IPS DF 19.7 (cell line): ENCODE results near the gene HNRNPM.
"Not testable (repeated sequence)": the region's sequence is repeated elsewhere in the genome, so short reads cannot be mapped to it uniquely, and the experiment has no call there.

ENCODE experiments used
- DNase-seq: peaks from one replicate; pipeline ENCODE4 v3.0.0-alpha.2; 2013; ENCODE audit warnings: low read depth, low spot score

Gene HNRNPM

GRCh38 chr19:8444677-8445487, at the start of gene HNRNPM:
TSS of gene HNRNPM (plus strand) at chr19:8444975. CDS start at chr19:8444999, 24 bp downstream.
- DNase-seq, result peak; percentile 86

DNA sequence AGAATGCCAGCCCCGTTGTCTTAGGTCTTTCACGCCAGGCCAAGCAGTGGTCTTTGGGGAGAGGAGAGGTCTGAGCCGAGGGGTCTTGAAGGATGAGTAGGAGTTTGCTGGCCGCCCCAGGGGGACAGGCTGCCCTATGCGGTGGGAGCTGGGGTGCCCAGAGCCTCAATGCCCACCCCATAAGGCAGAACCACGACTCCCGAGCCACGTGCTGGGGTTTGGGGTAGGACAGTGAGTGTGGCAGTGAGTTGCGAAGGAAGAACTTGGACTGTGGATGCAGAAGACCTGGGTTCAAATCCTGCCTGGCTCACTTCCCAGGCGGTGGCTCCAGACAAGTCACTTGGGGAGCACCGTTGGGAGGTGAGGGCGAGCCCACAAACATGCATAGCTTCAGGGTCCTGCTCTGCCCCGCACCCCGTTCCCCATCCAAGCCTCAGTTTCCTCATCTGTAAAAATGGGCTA, 49.1 kb upstream of the HNRNPM start:
- no peak for DNase-seq

GRCh38 chr19:8396185-8396562, 48.6 kb upstream of the HNRNPM start:
- no peak for DNase-seq

DNA sequence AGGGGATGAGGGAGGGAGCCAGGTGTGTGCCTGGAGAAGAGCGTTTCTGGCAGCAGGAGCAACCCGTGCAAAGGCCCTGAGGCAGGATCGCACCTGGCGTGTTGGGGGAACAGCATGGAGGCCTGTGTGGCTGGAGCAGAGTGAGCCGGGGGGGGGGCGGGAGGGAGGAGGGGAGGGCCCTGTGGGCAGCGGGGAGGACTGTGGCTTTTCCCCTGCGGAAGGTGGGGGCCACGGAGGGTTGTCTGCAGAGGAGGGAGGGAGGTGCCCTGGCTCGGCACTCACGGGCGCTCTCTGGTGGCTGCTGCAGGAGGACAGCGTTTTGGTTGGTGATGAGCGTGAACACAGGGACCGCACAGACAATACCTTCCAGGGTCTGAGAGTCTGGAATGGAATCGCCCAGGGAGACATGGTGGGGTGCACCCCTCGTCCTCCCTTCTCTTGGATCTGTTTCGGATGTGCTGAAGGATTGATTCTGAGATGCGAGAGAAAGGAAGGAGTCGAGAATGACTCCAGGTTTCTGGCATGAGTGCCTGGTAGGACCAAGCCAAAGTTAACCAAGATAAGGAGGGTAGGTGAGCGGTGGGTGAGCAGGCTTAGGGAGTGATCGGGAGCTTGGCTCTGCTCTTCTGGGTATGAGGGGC, 48.1 kb upstream of the HNRNPM start:
- no peak for DNase-seq

GRCh38 chr19:8397271-8397670, 47.5 kb upstream of the HNRNPM start:
- DNase-seq, result no peak

GRCh38 chr19:8397746-8398310, 46.9 kb upstream of the HNRNPM start:
- no peak for DNase-seq

DNA sequence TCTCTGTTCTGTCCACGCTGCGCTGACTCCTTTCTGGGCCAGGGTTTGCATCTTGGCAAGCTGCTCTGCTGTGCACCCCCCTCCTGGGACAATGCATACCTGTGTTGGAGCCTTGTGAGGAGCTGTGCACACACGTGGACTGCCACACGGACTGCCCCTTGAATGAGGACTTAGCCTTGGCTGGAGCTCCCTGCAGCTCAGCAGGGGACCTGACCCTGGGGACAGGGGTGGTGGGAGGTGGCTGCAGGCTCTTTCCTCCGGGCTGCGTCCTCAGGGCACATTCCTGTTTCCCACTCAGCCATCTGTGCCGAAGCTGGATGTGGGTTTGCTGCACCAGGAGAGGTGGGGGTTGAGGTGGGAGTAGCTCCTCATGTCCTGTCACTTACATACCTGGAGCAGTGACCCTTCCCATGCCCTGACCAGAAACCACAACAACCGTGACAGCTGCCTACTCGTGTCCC, 46.4 kb upstream of the HNRNPM start:
- no peak for DNase-seq

DNA sequence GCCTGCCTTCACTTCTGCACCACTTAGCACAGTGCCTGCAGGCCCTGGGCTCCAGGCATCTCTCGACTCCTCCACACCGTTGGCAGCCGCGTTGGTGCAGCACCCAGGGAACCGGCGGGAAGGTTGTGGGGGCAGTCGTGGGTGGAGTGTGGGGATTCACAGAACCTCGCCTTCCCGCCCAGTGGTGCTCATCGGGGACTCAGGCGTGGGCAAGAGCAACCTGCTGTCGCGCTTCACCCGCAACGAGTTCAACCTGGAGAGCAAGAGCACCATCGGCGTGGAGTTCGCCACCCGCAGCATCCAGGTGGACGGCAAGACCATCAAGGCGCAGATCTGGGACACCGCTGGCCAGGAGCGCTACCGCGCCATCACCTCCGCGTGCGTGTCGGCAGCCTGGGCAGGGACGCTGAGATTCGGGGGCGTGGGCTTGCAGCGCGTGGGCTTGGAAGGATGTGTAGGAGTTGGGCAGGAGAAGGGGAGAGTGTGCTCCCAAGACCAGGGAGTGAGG, 45.0 kb upstream of the HNRNPM start:
- no peak for DNase-seq

DNA sequence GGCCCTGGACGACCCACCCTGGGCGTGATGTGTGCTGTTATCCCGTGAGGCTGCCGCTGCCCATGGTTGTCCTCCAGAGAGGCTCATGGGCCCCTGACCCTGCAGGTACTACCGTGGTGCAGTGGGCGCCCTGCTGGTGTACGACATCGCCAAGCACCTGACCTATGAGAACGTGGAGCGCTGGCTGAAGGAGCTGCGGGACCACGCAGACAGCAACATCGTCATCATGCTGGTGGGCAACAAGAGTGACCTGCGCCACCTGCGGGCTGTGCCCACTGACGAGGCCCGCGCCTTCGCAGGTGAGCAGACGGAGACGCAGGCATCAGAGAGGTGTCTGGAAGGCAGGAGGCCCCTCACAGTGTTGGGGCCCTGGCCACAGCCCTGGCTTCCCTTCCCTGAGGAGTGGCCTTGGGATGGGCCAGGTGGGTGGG, 42.8 kb upstream of the HNRNPM start:
- no peak for DNase-seq

DNA sequence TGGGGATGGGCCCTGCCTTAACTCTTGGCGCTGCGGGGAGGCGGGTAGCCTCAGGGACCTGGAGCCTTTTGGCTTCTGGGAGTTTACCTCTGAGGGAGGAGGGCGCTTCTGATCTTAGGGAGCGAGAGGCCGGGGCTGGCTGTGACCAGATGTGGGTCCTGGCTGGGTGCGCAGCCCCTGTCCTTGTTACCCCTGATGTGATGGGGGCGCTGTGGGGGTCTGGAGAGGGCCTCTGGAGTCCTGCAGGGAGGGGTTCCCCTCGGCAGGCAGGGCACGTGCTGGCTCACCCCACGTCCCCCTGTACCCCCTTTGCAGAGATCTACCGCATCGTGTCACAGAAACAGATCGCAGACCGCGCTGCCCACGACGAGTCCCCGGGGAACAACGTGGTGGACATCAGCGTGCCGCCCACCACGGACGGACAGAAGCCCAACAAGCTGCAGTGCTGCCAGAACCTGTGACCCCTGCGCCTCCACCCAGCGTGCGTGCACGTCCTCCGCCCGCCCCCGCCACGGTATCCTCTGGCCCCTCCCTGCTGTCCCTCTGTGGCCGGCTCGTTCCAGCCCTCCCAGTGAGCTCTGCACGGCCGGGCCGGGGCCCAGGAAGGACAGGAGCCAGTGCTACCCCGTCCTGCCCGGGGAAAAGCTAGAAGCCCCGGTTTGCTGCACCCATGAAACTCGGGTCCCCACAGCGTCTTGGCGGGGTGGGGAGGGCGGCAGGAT, 41.5 kb upstream of the HNRNPM start:
- no peak for DNase-seq

GRCh38 chr19:8403820-8404109, 41.0 kb upstream of the HNRNPM start:
- no peak for DNase-seq

DNA sequence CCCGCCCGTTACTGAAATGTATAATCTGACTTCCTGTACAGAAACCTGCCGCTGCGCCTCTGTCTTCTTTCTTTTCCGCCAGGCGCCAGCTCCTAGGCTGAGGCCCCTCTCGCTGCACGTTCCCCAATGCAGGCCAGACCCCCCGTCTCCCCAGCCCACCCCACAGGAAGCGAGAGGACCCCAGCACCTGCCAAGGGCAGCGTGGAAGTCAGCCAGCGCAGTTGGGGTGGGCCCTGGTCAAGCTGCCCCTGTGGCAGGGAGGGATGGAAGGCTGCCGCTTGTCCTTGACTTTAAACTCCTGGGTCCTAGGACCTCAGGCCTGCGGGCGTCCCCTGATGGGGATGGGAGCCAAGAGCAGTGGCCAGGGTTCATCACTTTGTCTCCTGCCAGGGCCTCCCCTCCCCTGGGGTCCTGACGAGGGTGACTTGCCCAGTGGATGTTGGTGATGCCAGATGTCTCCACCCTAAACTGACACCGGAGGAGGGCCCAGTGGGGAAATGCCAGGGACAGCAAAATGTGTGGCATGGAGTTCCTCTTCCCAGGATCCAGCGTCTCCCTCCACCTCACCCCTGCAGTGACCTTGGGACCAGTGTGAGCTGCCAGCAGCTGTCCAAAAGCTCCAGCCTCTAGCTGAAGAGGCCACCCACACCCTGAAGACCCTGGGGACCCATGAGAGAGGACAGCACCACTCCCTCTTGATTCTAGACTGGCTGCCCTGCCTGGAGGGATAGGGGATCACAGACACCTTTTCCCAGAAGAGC, 40.2 kb upstream of the HNRNPM start:
- no peak for DNase-seq

DNA sequence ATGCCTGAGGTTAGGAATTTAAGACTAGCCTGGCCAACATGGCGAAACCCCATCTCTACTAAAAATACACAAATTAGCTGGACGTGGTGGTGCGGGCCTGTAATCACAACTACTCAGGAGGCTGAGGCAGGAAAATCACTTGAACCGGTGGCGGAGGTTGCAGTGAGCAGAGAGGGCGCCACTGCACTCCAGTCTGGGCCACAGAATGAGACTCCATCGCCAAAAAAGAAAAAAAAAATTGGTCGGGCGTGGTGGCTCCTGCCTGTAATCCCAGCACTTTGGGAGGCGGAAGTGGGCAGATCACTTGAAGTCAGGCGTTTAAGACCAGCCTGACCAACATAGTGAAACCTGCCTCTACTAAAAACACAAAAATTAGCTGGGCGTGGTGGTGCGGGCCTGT, 34.1 kb upstream of the HNRNPM start:
- not testable (repeated sequence) for DNase-seq

DNA sequence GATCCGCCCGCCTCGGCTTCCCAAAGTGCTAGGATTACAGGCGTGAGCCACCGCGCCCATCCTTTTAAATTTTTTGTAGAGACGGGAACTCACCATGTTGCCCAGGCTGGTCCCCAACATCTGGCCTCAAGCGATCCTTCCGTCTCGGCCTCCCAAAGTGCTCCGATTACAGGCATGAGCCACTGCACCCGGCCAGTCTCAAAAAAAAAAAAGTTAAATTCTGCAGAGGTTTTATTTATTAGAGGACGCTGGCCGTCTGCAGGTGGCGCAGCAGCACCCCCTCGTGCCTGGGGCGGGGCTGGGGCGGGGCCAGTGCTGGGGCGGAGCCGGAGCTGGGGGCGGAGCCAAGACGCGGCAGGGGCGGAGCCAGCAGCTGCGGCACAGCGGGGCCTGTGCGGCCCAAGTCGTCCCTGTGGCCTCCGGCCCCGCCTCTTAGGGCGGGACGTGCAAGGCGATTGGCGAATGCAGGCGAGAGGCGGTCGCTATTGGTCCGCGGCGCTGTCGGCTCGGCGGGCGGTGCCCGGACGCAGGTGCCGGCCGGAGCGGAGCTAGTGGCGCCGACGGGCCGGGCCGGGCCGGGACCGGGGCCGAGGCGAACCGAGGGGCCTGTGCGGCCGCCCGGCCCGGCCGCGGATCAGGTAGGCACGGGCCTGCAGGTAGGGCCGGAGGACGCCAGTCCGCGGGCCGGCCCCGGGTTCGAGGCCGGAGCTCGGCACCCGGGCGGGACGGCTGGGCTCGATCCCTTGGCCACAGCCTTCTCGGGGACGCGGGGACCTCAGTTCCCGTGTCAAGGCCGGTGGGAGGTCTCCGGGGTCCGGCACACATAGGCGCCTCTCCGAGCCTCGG, 31.8 kb upstream of the HNRNPM start, which contains the start of gene MARCHF2:
Gene MARCHF2 (plus strand): TSS at position 523 of the 846 bp plus-strand sequence. CDS start 8,536 bp downstream, outside the sequence.
- no peak for DNase-seq

DNA sequence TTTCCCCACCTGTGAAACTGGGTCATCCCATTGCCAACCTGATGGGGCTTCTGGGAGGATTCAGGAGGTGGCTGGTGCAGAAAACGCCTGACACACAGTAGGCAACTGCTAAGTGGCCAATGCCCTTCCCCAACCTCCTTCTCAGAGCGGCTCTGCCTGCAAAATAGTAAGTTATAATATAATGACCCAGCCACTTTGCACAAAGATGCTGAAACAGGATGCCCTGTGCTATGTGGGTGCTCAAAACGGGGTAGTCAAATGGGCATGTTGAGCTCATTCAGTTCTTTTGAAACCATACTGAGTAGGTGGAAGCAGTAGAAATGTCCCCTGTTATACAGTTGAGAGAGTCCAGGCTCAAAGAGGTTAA, 31.2 kb upstream of the HNRNPM start:
- no peak for DNase-seq

DNA sequence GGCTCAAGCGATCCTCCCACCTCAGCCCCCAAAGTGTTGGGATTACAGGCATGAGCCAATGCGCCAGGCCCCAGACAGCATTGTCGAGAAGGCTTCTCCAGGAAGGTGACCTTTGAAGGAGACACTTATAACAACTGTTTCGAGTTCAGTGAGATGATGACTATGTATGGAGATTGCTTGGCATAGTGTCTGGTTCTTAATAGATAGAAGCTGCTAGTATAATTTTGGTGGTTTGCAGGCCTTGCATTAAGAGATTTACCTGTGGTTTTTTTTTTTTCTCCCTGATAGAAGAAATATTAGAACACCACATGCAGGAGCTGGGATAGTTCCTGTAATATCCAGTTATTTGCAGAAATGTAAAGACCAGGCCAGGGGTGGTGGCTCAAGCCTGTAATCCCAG, 28.0 kb upstream of the HNRNPM start:
- no peak for DNase-seq

GRCh38 chr19:8421484-8422461, 23.0 kb upstream of the HNRNPM start:
- no peak for DNase-seq

- no peak for DNase-seq
Observed at GRCh38 chr19:8423817-8424223, 21.0 kb upstream of the HNRNPM start.

DNA sequence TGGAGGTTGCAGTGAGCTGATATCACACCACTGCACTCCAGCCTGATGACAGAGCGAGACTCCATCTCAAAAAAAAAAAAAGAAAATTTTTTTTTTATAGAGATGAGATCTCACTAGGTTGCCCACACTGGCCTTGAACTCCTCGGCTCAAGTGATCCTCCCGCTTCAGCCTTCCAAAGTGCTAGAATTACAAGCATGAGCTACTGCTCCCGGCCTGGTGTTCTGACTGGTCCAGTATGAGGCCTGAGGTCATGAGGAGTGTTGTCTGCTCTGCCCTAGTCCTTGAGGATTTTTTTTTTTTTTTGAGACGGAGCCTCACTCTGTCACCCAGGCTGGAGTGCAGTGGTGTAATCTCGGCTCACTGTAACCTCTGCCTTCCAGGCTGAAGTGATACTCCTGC, 19.4 kb upstream of the HNRNPM start:
- not testable (repeated sequence) for DNase-seq
